OCI-LY1 (cell line): ENCODE results near the gene JUN.

ENCODE experiments used
- H2AFZ ChIP-seq: fragments of 200-600 bp; sonication (generic), shearing (Covaris generic); 2 replicates; pipeline ENCODE4 v1.6.0; 2014; ENCODE audit warnings: antibody characterized with exemption, mild to moderate bottlenecking, low read length
- H3F3A ChIP-seq: fragments of 200-600 bp; sonication (generic), shearing (Covaris generic); 2 replicates; pipeline ENCODE4 v1.6.0; 2014; ENCODE audit warnings: mild to moderate bottlenecking, antibody characterized with exemption, low read length, moderate library complexity; ENCODE audit not compliant: insufficient read depth
- H3K27ac ChIP-seq: fragments of 200-600 bp; sonication (generic); 2 replicates; pipeline ENCODE4 v1.5.1; 2014; ENCODE audit warnings: low read length, mixed run types, mild to moderate bottlenecking, low read depth; ENCODE audit not compliant: poor library complexity, severe bottlenecking
- H3K27me3 ChIP-seq: fragments of 200-600 bp; sonication (generic); 2 replicates; pipeline ENCODE4 v1.6.0; 2014; ENCODE audit warnings: antibody characterized with exemption, mild to moderate bottlenecking, low read length, moderate library complexity; ENCODE audit not compliant: insufficient read depth
- H3K36me3 ChIP-seq: fragments of 200-600 bp; sonication (generic); 2 replicates; pipeline ENCODE4 v1.6.1; 2014; ENCODE audit warnings: mild to moderate bottlenecking, antibody characterized with exemption, low read length, moderate library complexity, mixed read lengths; ENCODE audit not compliant: insufficient read depth
- H3K4me1 ChIP-seq: fragments of 200-600 bp; sonication (generic); 2 replicates; pipeline ENCODE4 v1.5.1; 2014; ENCODE audit warnings: mild to moderate bottlenecking, low read length, moderate library complexity; ENCODE audit not compliant: insufficient read depth, severe bottlenecking
- H3K4me2 ChIP-seq: fragments of 200-600 bp; sonication (generic), shearing (Covaris generic); 2 replicates; pipeline ENCODE4 v1.6.1; 2014; ENCODE audit warnings: low read length
- H3K4me3 ChIP-seq: fragments of 200-600 bp; sonication (generic); 2 replicates; pipeline ENCODE4 v1.5.1; 2014; ENCODE audit warnings: low read length, low read depth, mild to moderate bottlenecking, mixed read lengths; ENCODE audit not compliant: poor library complexity, severe bottlenecking
- H3K79me2 ChIP-seq: fragments of 200-600 bp; shearing (Covaris generic); 2 replicates; pipeline ENCODE4 v1.6.1; 2016; ENCODE audit warnings: mixed run types, low read length, mixed read lengths; ENCODE audit not compliant: insufficient read depth
- H3K9ac ChIP-seq: fragments of 200-600 bp; sonication (generic), shearing (Covaris generic); 2 replicates; pipeline ENCODE4 v1.6.1; 2014; ENCODE audit warnings: mild to moderate bottlenecking, low read length, mixed read lengths
- H3K9me2 ChIP-seq: fragments of 200-600 bp; sonication (generic), shearing (Covaris generic); 2 replicates; pipeline ENCODE4 v1.6.1; 2014; ENCODE audit warnings: low read depth, mild to moderate bottlenecking, low read length, mixed read lengths
- H3K9me3 ChIP-seq: fragments of 200-600 bp; shearing (Covaris generic); 2 replicates; pipeline ENCODE4 v1.6.1; 2014; ENCODE audit warnings: low read length, mixed read lengths
- H4K20me1 ChIP-seq: fragments of 200-600 bp; sonication (generic), shearing (Covaris generic); 2 replicates; pipeline ENCODE4 v1.6.0; 2016; ENCODE audit warnings: mild to moderate bottlenecking, low read length; ENCODE audit not compliant: insufficient read depth
- CTCF ChIP-seq: fragments of 200-600 bp; sonication (generic), shearing (Covaris generic); IDR thresholded peaks from 2 replicates; pipeline ENCODE4 v1.5.1; 2017; ENCODE audit warnings: mild to moderate bottlenecking, antibody characterized with exemption, low read length, moderate library complexity, mixed read lengths
- EZH2 ChIP-seq: fragments of 200-600 bp; sonication (generic), shearing (Covaris generic); IDR thresholded peaks from 2 replicates; pipeline ENCODE4 v1.8.0; 2017; ENCODE audit warnings: borderline replicate concordance, mixed run types, mild to moderate bottlenecking, antibody characterized with exemption, low read length, moderate library complexity, mixed read lengths

Gene JUN

GRCh38 chr1:58796416-58796815 lies 12.6 kb upstream of the JUN start:
- no peak overlapping the region for H3K4me2 ChIP-seq
- H3K4me3 ChIP-seq = no peak overlapping the region
- no peaks in the 10 kb centered on the region for H3F3A ChIP-seq
- H3K36me3 ChIP-seq = no peaks in the 10 kb centered on the region
- H3K27ac ChIP-seq = no peak overlapping the region
- no peaks in the 10 kb centered on the region; the same call in 1 of the 2 replicates for H3K27me3 ChIP-seq
- no peaks in the 10 kb centered on the region for H3K4me1 ChIP-seq
- no peaks in the 10 kb centered on the region for H3K9me3 ChIP-seq
- no peaks in the 10 kb centered on the region for H4K20me1 ChIP-seq
- no peaks in the 10 kb centered on the region for H3K79me2 ChIP-seq
- TF ChIP-seq CTCF = no peak
- TF ChIP-seq EZH2 = no peak
- no peak overlapping the region for H2AFZ ChIP-seq
- no peak overlapping the region for H3K9ac ChIP-seq
- H3K9me2 ChIP-seq = no peaks in the 10 kb centered on the region

GRCh38 chr1:58794585-58794984 lies 10.7 kb upstream of the JUN start:
- Histone ChIP-seq H3K4me1 (no peaks in the 10 kb centered on the region), H3K9me2 (no peaks in the 10 kb centered on the region), H3F3A (no peaks in the 10 kb centered on the region), H3K27me3 (no peaks in the 10 kb centered on the region; the same call in 1 of the 2 replicates), H3K27ac (no peak overlapping the region), H2AFZ (no peak overlapping the region), H3K9me3 (no peaks in the 10 kb centered on the region), H3K9ac (no peak overlapping the region), H3K4me2 (no peak overlapping the region), H3K36me3 (no peaks in the 10 kb centered on the region), H3K4me3 (no peak overlapping the region), H4K20me1 (no peaks in the 10 kb centered on the region), H3K79me2 (no peaks in the 10 kb centered on the region)
- no peak for TF ChIP-seq CTCF
- no peak for TF ChIP-seq EZH2

GRCh38 chr1:58792846-58793245 lies 9.0 kb upstream of the JUN start:
- Histone ChIP-seq H3F3A (no peaks in the 10 kb centered on the region), H3K27ac (no peak overlapping the region), H3K4me2 (no peak overlapping the region), H3K4me3 (no peak overlapping the region), H3K36me3 (no peaks in the 10 kb centered on the region; the same call in 1 of the 2 replicates), H4K20me1 (no peaks in the 10 kb centered on the region), H3K9me3 (no peaks in the 10 kb centered on the region), H3K9me2 (no peaks in the 10 kb centered on the region), H3K27me3 (no peaks in the 10 kb centered on the region; the same call in 1 of the 2 replicates), H3K79me2 (no peaks in the 10 kb centered on the region), H3K4me1 (no peaks in the 10 kb centered on the region), H2AFZ (no peak overlapping the region), H3K9ac (no peak overlapping the region)
- no peak for TF ChIP-seq EZH2
- no peak for TF ChIP-seq CTCF
